ENCODE results near the gene SMIM28. TPM values are rescaled to one million over a fixed set of nuclear protein-coding genes. Genes with fewer than 3 reads are reported as not detected.

The SMIM28 gene
- polyA plus RNA-seq, 4 donors, result 0.44 to 2.3 TPM; not detected in 2

DNA sequence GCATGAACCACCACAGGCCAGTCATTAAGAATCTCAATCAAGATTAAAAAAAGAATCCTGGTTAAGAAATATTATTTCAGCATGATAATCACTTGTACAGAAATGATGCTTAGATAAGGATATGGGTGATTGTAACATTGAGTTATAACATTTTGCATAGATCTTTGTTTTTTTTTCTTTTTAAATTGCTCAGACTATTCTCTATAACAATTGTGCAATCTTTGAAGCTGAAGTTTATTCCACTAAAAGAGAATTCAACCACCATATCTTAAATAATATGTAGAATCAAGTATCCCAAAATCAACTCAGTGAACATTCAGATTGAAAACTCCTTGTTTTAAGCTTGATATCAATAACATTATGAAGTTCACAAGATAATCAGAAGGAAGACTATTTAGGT is 663 bp upstream of the SMIM28 start:
- Histone ChIP-seq H3K4me1 (ENCODE audit: control insufficient read depth in 3 of 3, insufficient read depth in 2 of 3, low read depth in 1 of 3, low read length in 2 of 3) (peaks cover 0 to 4% (median 0%) of the 10 kb centered on the region in 3 donors), H3K9me3 (ENCODE audit: control insufficient read depth in 2 of 2, insufficient read depth in 1 of 2, low read depth in 1 of 2, low read length in 1 of 2) (no peaks in the 10 kb centered on the region), H3K36me3 (ENCODE audit: control insufficient read depth in 3 of 3, insufficient read depth in 2 of 3, low read depth in 1 of 3, low read length in 3 of 3) (no peaks in the 10 kb centered on the region), H3K27ac (ENCODE audit: low read depth in 1 of 3, low read length in 2 of 3) (no peak overlapping the region), H3K27me3 (ENCODE audit: control insufficient read depth in 3 of 3, insufficient read depth in 3 of 3, low read length in 3 of 3) (no peaks in the 10 kb centered on the region), H3K4me3 (ENCODE audit: low read depth in 1 of 3, low read length in 3 of 3) (no peak overlapping the region)
- DNase-seq (no peak), FAIRE-seq (no peak)

DNA sequence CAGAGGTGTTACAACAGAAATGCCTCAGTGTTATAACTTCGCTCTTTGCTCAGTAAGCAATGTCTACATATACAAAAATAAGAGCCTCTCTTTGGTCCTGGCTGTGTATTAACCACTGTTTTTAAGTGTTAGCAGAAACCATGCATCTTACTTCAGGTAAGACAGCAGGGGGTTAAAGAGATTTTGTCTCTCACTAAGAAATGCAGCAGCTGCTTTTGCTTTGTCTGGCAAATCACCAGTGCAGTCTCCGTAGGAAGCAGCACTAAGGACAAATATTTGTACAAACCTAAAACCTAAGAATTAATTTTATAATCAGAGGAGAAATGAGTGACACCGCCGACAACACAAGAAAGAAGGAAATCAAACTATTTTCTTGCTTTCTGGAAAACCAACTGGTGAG is 758 bp downstream of the SMIM28 start:
- WGBS, 3 donors, result 72 to 78% (median 72%) methylated on average over 4 of the region's 4 CpGs

DNA sequence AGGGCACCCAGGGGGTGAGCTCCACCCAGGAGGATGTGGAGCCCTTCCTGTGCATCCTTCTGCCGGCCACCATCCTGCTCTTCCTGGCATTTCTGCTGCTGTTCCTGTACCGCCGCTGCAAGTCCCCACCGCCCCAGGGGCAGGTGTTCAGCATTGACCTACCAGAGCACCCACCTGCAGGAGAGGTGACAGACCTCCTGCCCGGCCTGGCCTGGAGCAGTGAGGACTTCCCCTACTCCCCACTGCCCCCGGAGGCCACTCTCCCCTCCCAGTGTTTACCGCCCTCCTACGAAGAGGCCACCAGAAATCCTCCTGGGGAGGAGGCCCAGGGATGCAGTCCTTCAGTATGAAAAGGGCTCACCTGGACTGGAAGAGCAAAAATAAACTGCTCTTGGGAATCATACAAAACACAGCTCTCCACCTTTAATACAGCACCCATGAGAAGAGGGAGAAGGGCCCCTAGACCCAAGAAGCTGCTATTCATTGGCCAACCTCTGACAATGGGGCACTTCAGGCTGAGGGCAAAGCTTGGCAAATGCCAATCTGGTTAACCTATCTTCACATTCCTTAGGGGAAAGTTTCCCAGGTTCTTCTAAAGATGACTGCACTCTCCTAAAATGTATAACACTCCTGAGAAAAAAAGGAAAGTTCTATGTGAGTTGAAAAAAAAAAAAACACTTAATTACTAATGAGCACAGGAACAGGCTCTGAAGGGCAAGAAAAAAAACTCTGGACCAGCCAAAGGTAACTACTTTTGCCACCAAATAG is 5.0 kb downstream of the SMIM28 start:
- Histone ChIP-seq H3K27me3 (ENCODE audit: control insufficient read depth in 3 of 3, insufficient read depth in 3 of 3, low read length in 3 of 3) (no peaks in the 10 kb centered on the region), H3K4me1 (ENCODE audit: control insufficient read depth in 3 of 3, insufficient read depth in 2 of 3, low read depth in 1 of 3, low read length in 2 of 3) (no peaks in the 10 kb centered on the region), H3K27ac (ENCODE audit: low read depth in 1 of 3, low read length in 2 of 3) (no peak overlapping the region), H3K4me3 (ENCODE audit: low read depth in 1 of 3, low read length in 3 of 3) (no peak overlapping the region), H3K9me3 (ENCODE audit: control insufficient read depth in 2 of 2, insufficient read depth in 1 of 2, low read depth in 1 of 2, low read length in 1 of 2) (no peaks in the 10 kb centered on the region), H3K36me3 (ENCODE audit: control insufficient read depth in 3 of 3, insufficient read depth in 2 of 3, low read depth in 1 of 3, low read length in 3 of 3) (peaks cover 0 to 2% (median 0%) of the 10 kb centered on the region in 3 donors)
- 83 to 86% (median 84%) methylated on average over 8 of the region's 8 CpGs for WGBS, 3 donors
- no peak for DNase-seq
- FAIRE-seq, result no peak

More for the DNA sequence above, 758 bp downstream of the SMIM28 start:
- Histone ChIP-seq H3K4me3 (ENCODE audit: low read depth in 1 of 3, low read length in 3 of 3) (no peak overlapping the region), H3K4me1 (ENCODE audit: control insufficient read depth in 3 of 3, insufficient read depth in 2 of 3, low read depth in 1 of 3, low read length in 2 of 3) (peaks cover 0 to 4% (median 0%) of the 10 kb centered on the region in 3 donors), H3K27me3 (ENCODE audit: control insufficient read depth in 3 of 3, insufficient read depth in 3 of 3, low read length in 3 of 3) (no peaks in the 10 kb centered on the region), H3K9me3 (ENCODE audit: control insufficient read depth in 2 of 2, insufficient read depth in 1 of 2, low read depth in 1 of 2, low read length in 1 of 2) (no peaks in the 10 kb centered on the region), H3K27ac (ENCODE audit: low read depth in 1 of 3, low read length in 2 of 3) (no peak overlapping the region), H3K36me3 (ENCODE audit: control insufficient read depth in 3 of 3, insufficient read depth in 2 of 3, low read depth in 1 of 3, low read length in 3 of 3) (no peaks in the 10 kb centered on the region)
- FAIRE-seq (no peak), DNase-seq (no peak)

DNA sequence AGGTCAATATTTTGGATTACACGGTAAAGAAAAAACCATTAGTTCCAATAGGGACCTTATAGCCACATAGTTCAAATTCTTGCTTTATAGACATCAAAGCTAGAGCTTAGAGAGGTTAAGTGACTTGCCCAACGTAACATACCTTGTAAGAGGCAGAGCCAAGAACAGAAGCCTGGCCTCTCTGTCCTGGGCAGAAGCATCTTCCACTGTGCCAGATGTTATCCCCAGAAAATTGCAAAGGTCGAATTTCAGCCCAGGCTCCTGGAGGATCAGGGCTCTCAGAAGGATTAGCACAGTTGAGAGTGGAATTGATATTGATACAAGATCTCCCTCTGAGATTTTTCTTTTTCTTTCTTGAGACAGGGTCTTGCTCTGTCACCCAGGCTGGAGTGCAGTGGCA is 6.1 kb downstream of the SMIM28 start:
- DNase-seq, result no peak
- Histone ChIP-seq H3K27me3 (ENCODE audit: control insufficient read depth in 3 of 3, insufficient read depth in 3 of 3, low read length in 3 of 3) (no peaks in the 10 kb centered on the region), H3K4me3 (ENCODE audit: low read depth in 1 of 3, low read length in 3 of 3) (no peak overlapping the region), H3K27ac (ENCODE audit: low read depth in 1 of 3, low read length in 2 of 3) (no peak overlapping the region), H3K9me3 (ENCODE audit: control insufficient read depth in 2 of 2, insufficient read depth in 1 of 2, low read depth in 1 of 2, low read length in 1 of 2) (no peaks in the 10 kb centered on the region), H3K36me3 (ENCODE audit: control insufficient read depth in 3 of 3, insufficient read depth in 2 of 3, low read depth in 1 of 3, low read length in 3 of 3) (peaks cover 0 to 2% (median 0%) of the 10 kb centered on the region in 3 donors), H3K4me1 (ENCODE audit: control insufficient read depth in 3 of 3, insufficient read depth in 2 of 3, low read depth in 1 of 3, low read length in 2 of 3) (no peaks in the 10 kb centered on the region)
- FAIRE-seq, result no peak
- WGBS, 3 donors, result 73 to 78% (median 77%) methylated on average over 3 of the region's 3 CpGs

GRCh38 chr6:138386897-138387296 is 9.2 kb downstream of the SMIM28 start:
- H3K27ac ChIP-seq (ENCODE audit: low read depth in 1 of 3, low read length in 2 of 3), result no peak overlapping the region
- no peaks in the 10 kb centered on the region for H3K27me3 ChIP-seq (ENCODE audit: control insufficient read depth in 3 of 3, insufficient read depth in 3 of 3, low read length in 3 of 3)
- H3K4me1 ChIP-seq (ENCODE audit: control insufficient read depth in 3 of 3, insufficient read depth in 2 of 3, low read depth in 1 of 3, low read length in 2 of 3), result no peaks in the 10 kb centered on the region
- WGBS, 3 donors, result 95 to 98% (median 95%) methylated on average over 3 of the region's 3 CpGs
- H3K9me3 ChIP-seq (ENCODE audit: control insufficient read depth in 2 of 2, insufficient read depth in 1 of 2, low read depth in 1 of 2, low read length in 1 of 2), result no peaks in the 10 kb centered on the region
- FAIRE-seq (no peak), DNase-seq (no peak)
- H3K36me3 ChIP-seq (ENCODE audit: control insufficient read depth in 3 of 3, insufficient read depth in 2 of 3, low read depth in 1 of 3, low read length in 3 of 3), result peaks cover 0 to 2% (median 0%) of the 10 kb centered on the region in 3 donors
- no peak overlapping the region for H3K4me3 ChIP-seq (ENCODE audit: low read depth in 1 of 3, low read length in 3 of 3)

DNA sequence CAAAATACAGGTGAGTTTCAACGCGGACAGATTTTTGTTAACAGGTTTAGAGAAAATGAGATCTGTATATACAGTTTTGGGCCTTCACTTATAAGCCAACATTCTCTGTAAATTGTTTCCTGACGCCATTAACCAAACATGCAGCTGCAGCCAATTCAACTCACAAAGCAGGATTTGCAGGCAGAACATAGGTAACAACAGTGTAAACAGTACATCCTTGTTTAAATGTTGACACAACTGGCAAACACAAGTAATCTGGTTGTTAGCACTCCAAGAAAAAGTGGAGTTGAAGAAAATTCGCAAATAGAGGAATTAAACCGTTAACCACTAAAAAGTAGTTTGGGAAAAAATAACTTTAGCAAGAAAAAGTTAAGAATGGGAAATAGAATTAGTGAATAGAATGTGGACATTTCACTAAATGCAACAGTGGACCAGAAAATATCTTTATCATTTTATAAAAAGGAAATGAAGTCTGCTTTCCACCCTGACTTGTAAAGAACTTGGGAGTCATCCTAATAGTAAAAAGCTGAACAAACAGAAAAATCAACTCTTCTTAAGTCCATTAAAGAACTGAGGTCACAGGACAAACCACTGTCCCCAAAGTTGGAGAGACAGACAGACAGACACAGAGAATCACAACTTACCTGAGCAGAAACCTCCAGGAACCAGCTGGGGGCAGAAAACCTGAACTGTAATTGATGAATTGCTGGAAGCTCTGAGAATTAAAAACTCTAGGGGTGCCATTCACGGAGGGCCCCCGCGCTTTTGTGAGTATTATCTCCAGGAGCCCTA is 10.1 kb downstream of the SMIM28 start:
- Histone ChIP-seq H3K27ac (ENCODE audit: low read depth in 1 of 3, low read length in 2 of 3) (no peak overlapping the region), H3K4me3 (ENCODE audit: low read depth in 1 of 3, low read length in 3 of 3) (no peak overlapping the region), H3K36me3 (ENCODE audit: control insufficient read depth in 3 of 3, insufficient read depth in 2 of 3, low read depth in 1 of 3, low read length in 3 of 3) (peaks cover 0 to 2% (median 0%) of the 10 kb centered on the region in 3 donors), H3K9me3 (ENCODE audit: control insufficient read depth in 2 of 2, insufficient read depth in 1 of 2, low read depth in 1 of 2, low read length in 1 of 2) (no peaks in the 10 kb centered on the region), H3K27me3 (ENCODE audit: control insufficient read depth in 3 of 3, insufficient read depth in 3 of 3, low read length in 3 of 3) (no peaks in the 10 kb centered on the region), H3K4me1 (ENCODE audit: control insufficient read depth in 3 of 3, insufficient read depth in 2 of 3, low read depth in 1 of 3, low read length in 2 of 3) (no peaks in the 10 kb centered on the region)
- DNase-seq, result no peak
- WGBS, 3 donors, result 83 to 87% (median 83%) methylated on average over 8 of the region's 8 CpGs
- no peak for FAIRE-seq

- Histone ChIP-seq H3K27ac (ENCODE audit: low read depth in 1 of 3, low read length in 2 of 3) (no peak overlapping the region), H3K27me3 (ENCODE audit: control insufficient read depth in 3 of 3, insufficient read depth in 3 of 3, low read length in 3 of 3) (no peaks in the 10 kb centered on the region), H3K36me3 (ENCODE audit: control insufficient read depth in 3 of 3, insufficient read depth in 2 of 3, low read depth in 1 of 3, low read length in 3 of 3) (peaks cover 0 to 2% (median 0%) of the 10 kb centered on the region in 3 donors), H3K4me3 (ENCODE audit: low read depth in 1 of 3, low read length in 3 of 3) (no peak overlapping the region), H3K4me1 (ENCODE audit: control insufficient read depth in 3 of 3, insufficient read depth in 2 of 3, low read depth in 1 of 3, low read length in 2 of 3) (no peaks in the 10 kb centered on the region), H3K9me3 (ENCODE audit: control insufficient read depth in 2 of 2, insufficient read depth in 1 of 2, low read depth in 1 of 2, low read length in 1 of 2) (no peaks in the 10 kb centered on the region)
- DNase-seq (no peak), FAIRE-seq (no peak)
- WGBS, 3 donors, result 81 to 89% (median 89%) methylated on average over 5 of the region's 5 CpGs
These were observed 11.8 kb downstream of the SMIM28 start for GRCh38 chr6:138389551-138389950.

GRCh38 chr6:138393871-138394783 is 16.4 kb downstream of the SMIM28 start:
- Histone ChIP-seq H3K9me3 (ENCODE audit: control insufficient read depth in 2 of 2, insufficient read depth in 1 of 2, low read depth in 1 of 2, low read length in 1 of 2) (no peaks in the 10 kb centered on the region), H3K4me1 (ENCODE audit: control insufficient read depth in 3 of 3, insufficient read depth in 2 of 3, low read depth in 1 of 3, low read length in 2 of 3) (no peaks in the 10 kb centered on the region), H3K36me3 (ENCODE audit: control insufficient read depth in 3 of 3, insufficient read depth in 2 of 3, low read depth in 1 of 3, low read length in 3 of 3) (no peaks in the 10 kb centered on the region), H3K27ac (ENCODE audit: low read depth in 1 of 3, low read length in 2 of 3) (no peak overlapping the region), H3K27me3 (ENCODE audit: control insufficient read depth in 3 of 3, insufficient read depth in 3 of 3, low read length in 3 of 3) (no peaks in the 10 kb centered on the region), H3K4me3 (ENCODE audit: low read depth in 1 of 3, low read length in 3 of 3) (no peak overlapping the region)
- DNase-seq (no peak), FAIRE-seq (no peak)
- WGBS, 3 donors, result 76 to 84% (median 81%) methylated on average over 5 of the region's 5 CpGs

Data from small intestine (tissue), 7 donors.